VCaP (cell line): Measurements from ENCODE around the gene BDKRB1.
A peak's percentile ranks its signal among the peaks of the same experiment; 100 is the strongest.

Experiments
- H3K27ac ChIP-seq: fragments of 450-650 bp; 2 replicates; pipeline ENCODE4 v1.5.1; 2017
- CTCF ChIP-seq: fragments of 450-650 bp; conservative IDR thresholded peaks from 2 replicates; pipeline ENCODE4 v1.5.1; 2017; ENCODE audit warnings: mild to moderate bottlenecking, moderate library complexity

Gene BDKRB1

DNA sequence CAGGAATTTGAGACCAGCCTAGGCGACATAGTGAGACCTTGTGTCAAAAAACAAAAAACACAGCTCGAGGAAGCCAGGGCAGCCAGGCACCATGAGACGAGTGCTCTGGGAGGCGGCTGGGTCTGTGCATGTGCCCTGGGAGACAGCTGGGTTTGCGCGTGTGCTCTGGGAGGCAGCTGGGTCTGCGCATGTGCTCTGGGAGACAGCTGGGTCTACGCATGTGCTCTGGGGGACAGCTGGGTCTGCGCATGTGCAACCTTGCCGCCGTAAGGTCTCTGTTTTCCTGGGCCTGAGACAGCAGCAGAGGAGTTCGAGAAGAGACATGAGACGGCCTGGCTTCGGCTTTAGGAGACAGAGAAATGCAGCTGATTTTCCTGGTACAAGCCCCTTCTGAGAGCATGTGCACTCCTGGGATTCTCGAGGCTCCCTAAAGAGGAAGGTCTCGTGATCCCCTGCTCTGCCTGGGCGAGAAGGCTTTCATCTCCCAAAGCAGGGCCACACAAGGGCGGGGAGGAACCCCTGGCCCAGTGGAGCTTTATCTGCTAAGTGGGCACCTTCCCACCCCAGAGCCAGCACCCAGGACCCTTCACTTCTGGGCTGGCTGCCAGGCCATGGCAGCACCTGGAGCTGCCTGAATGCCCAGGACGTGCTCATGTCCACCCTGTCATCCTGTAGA is 3.5 kb upstream of the BDKRB1 start:
- TF ChIP-seq CTCF: no peak
- peak overlapping the region; percentile 20; the same call in 1 of the 2 replicates for H3K27ac ChIP-seq

GRCh38 chr14:96252999-96253539 is 2.9 kb upstream of the BDKRB1 start:
- no peak for TF ChIP-seq CTCF
- H3K27ac ChIP-seq: no peak overlapping the region

DNA sequence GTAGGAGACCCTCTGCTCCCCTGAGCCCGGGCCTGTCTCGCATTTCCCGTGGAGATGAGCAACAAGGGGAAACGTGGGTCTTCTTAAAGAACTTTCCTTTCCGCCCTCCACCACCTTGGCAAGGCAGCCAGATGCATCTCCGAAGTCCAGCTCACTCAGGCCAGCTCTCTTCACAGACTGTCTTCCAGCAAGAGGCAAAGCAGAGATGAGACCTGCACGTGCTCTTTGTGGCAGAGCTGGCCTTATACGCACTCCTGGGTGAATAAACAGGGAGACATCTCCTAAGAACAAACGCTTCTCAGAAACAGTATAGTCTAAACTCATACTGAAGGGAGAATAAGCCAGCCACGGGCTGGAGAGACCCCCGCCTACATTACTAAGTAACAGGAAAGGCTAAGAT is 1.3 kb upstream of the BDKRB1 start:
- no peak overlapping the region for H3K27ac ChIP-seq
- TF ChIP-seq CTCF: no peak

- no peak for TF ChIP-seq CTCF
- no peak overlapping the region for H3K27ac ChIP-seq
Observed at GRCh38 chr14:96256407-96256806, 397 bp downstream of the BDKRB1 start.

DNA sequence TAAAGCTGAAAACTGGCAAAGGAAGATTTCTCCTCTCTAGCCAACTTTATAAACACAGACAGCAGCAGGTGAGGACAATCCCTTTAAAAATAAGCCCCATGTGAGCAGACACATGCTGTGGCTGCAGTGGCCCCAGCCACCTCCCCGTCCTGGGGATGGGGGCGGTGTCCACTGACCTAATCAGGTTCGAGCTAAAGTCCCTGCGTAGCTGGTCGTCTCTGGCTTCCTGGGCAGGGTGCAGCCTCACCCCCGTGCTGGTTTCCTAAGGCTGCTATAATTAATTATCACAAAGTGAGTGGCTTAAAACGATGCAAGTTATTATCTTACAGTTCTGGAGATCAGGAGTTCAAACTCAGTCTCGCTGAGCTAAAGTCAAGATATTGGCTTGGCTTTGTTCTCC is 1.0 kb downstream of the BDKRB1 start:
- no peak overlapping the region for H3K27ac ChIP-seq
- TF ChIP-seq CTCF: no peak

- no peak for TF ChIP-seq CTCF
- H3K27ac ChIP-seq: no peak overlapping the region
Observed at GRCh38 chr14:96257900-96258299, 1.9 kb downstream of the BDKRB1 start.

GRCh38 chr14:96260341-96260821 is 4.4 kb downstream of the BDKRB1 start:
- no peak overlapping the region for H3K27ac ChIP-seq
- no peak for TF ChIP-seq CTCF
